ENCODE measurements around the gene STATH.

Gene STATH

GRCh38 chr4:69995526-69996016 lies at the start of gene STATH:
TSS of gene STATH (plus strand) at chr4:69995966. CDS start at chr4:69998438, 2,472 bp downstream.
- Histone ChIP-seq H3K27me3 (ENCODE audit: insufficient read depth, low read length, poor library complexity, severe bottlenecking) (no peaks in the 10 kb centered on the region), H3K9ac (ENCODE audit: low read depth, low read length, poor library complexity, severe bottlenecking) (no peak within 1 kb of the TSS), H4K20me1 (ENCODE audit: insufficient read depth, low read length, poor library complexity, severe bottlenecking) (no peaks in the 10 kb centered on the region), H2AFZ (ENCODE audit: low read length) (no peak within 1 kb of the TSS), H3K4me2 (ENCODE audit: low read depth, low read length, poor library complexity, severe bottlenecking) (no peak within 1 kb of the TSS), H3K36me3 (ENCODE audit: insufficient read depth, low read length) (no peaks in the 10 kb centered on the region), H3K9me2 (replicated peaks; ENCODE audit: low read depth, low read length) (no peaks in the 10 kb centered on the region), H3K4me1 (ENCODE audit: insufficient read depth, low read length, poor library complexity, severe bottlenecking) (no peaks in the 10 kb centered on the region), H3K9me3 (ENCODE audit: insufficient read depth, low read depth, low read length) (no peaks in the 10 kb centered on the region), H3K79me2 (ENCODE audit: insufficient read depth, low read length) (no peaks in the 10 kb centered on the region), H3F3A (ENCODE audit: low read depth) (no peaks in the 10 kb centered on the region), H3K4me3 (ENCODE audit: low read length, poor library complexity, severe bottlenecking) (no peak within 1 kb of the TSS)
- TF ChIP-seq EZH2phosphoT487 (IDR thresholded peaks at IDR 0.05; ENCODE audit: borderline replicate concordance): no peak
- no peak for TF ChIP-seq CTCF (conservative IDR thresholded peaks at IDR 0.05; ENCODE audit: low read length)

DNA sequence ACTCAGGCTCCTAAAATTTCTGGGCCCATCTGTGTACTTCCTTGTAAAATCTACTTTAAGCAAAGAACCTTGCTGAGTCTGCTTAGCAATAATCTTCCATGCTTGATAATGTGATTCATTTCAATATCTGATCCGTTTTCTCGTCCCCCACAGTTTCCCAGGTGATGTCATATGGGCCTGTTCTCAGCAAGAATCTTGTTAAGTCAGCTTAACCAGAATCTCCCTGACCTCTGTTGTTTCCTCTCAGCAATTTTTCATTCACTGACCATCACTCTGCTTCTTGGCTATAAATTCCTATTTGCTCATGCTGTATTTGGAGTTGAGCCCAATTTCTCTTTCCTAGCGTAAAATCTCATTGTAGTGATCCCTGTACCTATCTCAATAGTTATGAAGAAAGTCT lies 44.2 kb upstream of the STATH start:
- Histone ChIP-seq H3K4me1 (ENCODE audit: insufficient read depth, low read length, poor library complexity, severe bottlenecking) (no peaks in the 10 kb centered on the region), H3K9me2 (replicated peaks; ENCODE audit: low read depth, low read length) (no peaks in the 10 kb centered on the region), H3F3A (ENCODE audit: low read depth) (no peaks in the 10 kb centered on the region), H3K9me3 (ENCODE audit: insufficient read depth, low read depth, low read length) (no peaks in the 10 kb centered on the region), H4K20me1 (ENCODE audit: insufficient read depth, low read length, poor library complexity, severe bottlenecking) (no peaks in the 10 kb centered on the region), H3K9ac (ENCODE audit: low read depth, low read length, poor library complexity, severe bottlenecking) (no peak overlapping the region), H3K4me2 (ENCODE audit: low read depth, low read length, poor library complexity, severe bottlenecking) (no peak overlapping the region), H2AFZ (ENCODE audit: low read length) (no peak overlapping the region), H3K36me3 (ENCODE audit: insufficient read depth, low read length) (no peaks in the 10 kb centered on the region), H3K4me3 (ENCODE audit: low read length, poor library complexity, severe bottlenecking) (no peak overlapping the region), H3K79me2 (ENCODE audit: insufficient read depth, low read length) (no peaks in the 10 kb centered on the region), H3K27me3 (ENCODE audit: insufficient read depth, low read length, poor library complexity, severe bottlenecking) (no peaks in the 10 kb centered on the region)
- TF ChIP-seq EZH2phosphoT487 (IDR thresholded peaks at IDR 0.05; ENCODE audit: borderline replicate concordance) (no peak), CTCF (conservative IDR thresholded peaks at IDR 0.05; ENCODE audit: low read length) (no peak)

- Histone ChIP-seq H3K9ac (ENCODE audit: low read depth, low read length, poor library complexity, severe bottlenecking) (no peak overlapping the region), H3K79me2 (ENCODE audit: insufficient read depth, low read length) (no peaks in the 10 kb centered on the region), H3K4me3 (ENCODE audit: low read length, poor library complexity, severe bottlenecking) (no peak overlapping the region), H3K9me3 (ENCODE audit: insufficient read depth, low read depth, low read length) (no peaks in the 10 kb centered on the region), H3F3A (ENCODE audit: low read depth) (no peaks in the 10 kb centered on the region), H3K4me2 (ENCODE audit: low read depth, low read length, poor library complexity, severe bottlenecking) (no peak overlapping the region), H3K27me3 (ENCODE audit: insufficient read depth, low read length, poor library complexity, severe bottlenecking) (no peaks in the 10 kb centered on the region), H2AFZ (ENCODE audit: low read length) (no peak overlapping the region), H3K4me1 (ENCODE audit: insufficient read depth, low read length, poor library complexity, severe bottlenecking) (no peaks in the 10 kb centered on the region), H4K20me1 (ENCODE audit: insufficient read depth, low read length, poor library complexity, severe bottlenecking) (no peaks in the 10 kb centered on the region), H3K36me3 (ENCODE audit: insufficient read depth, low read length) (no peaks in the 10 kb centered on the region), H3K9me2 (replicated peaks; ENCODE audit: low read depth, low read length) (no peaks in the 10 kb centered on the region)
- TF ChIP-seq CTCF (conservative IDR thresholded peaks at IDR 0.05; ENCODE audit: low read length) (no peak), EZH2phosphoT487 (IDR thresholded peaks at IDR 0.05; ENCODE audit: borderline replicate concordance) (no peak)
Measured at GRCh38 chr4:69957209-69957608, 38.6 kb upstream of the STATH start.
